ENCODE results near the gene CABLES1. TPM values are rescaled to one million over a fixed set of nuclear protein-coding genes. Genes with fewer than 3 reads are reported as not detected.

The CABLES1 gene
- total and polyA plus RNA-seq, 3 donors from 2014 or later = 6.2 to 15.8 (median 12.0) TPM

DNA sequence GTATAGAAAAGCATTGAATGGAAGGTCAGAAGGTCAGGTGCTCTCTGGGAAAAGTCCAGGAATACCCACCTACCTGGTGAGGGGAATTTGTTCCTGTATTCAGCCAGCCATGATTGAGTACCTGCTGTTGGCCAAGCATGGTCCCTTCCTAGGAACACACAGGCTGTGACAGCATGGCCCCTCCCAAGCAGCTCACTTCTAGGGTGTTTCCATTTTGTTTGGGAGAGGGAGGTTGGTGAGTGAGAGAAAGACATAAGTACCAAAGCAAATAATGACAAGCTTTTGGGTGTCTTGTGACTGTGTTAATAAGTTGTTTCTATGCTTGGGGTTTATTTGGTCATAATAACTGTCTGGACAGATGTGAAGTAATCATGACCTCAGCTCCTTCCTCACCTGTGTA lies 46.3 kb downstream of the CABLES1 start:
- no peak overlapping the region for H3K4me3 ChIP-seq
- DNase-seq = no peak
- intact Hi-C loops (cut with DNase I; ENCODE audit: low total_unique reads) = no loop called here
- H3K4me1 ChIP-seq = no peaks in the 10 kb centered on the region
- no peak for TF ChIP-seq POLR2A (IDR thresholded peaks at IDR 0.05)
- TF ChIP-seq, protein P1, sequence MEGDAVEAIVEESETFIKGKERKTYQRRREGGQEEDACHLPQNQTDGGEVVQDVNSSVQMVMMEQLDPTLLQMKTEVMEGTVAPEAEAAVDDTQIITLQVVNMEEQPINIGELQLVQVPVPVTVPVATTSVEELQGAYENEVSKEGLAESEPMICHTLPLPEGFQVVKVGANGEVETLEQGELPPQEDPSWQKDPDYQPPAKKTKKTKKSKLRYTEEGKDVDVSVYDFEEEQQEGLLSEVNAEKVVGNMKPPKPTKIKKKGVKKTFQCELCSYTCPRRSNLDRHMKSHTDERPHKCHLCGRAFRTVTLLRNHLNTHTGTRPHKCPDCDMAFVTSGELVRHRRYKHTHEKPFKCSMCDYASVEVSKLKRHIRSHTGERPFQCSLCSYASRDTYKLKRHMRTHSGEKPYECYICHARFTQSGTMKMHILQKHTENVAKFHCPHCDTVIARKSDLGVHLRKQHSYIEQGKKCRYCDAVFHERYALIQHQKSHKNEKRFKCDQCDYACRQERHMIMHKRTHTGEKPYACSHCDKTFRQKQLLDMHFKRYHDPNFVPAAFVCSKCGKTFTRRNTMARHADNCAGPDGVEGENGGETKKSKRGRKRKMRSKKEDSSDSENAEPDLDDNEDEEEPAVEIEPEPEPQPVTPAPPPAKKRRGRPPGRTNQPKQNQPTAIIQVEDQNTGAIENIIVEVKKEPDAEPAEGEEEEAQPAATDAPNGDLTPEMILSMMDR (IDR thresholded peaks at IDR 0.05) = no peak
- no peaks in the 10 kb centered on the region for H3K9me3 ChIP-seq
- no peaks in the 10 kb centered on the region for H3K27me3 ChIP-seq
- H3K36me3 ChIP-seq (ENCODE audit: low read depth, missing control alignments) = no peaks in the 10 kb centered on the region
- H3K27ac ChIP-seq = no peak overlapping the region

DNA sequence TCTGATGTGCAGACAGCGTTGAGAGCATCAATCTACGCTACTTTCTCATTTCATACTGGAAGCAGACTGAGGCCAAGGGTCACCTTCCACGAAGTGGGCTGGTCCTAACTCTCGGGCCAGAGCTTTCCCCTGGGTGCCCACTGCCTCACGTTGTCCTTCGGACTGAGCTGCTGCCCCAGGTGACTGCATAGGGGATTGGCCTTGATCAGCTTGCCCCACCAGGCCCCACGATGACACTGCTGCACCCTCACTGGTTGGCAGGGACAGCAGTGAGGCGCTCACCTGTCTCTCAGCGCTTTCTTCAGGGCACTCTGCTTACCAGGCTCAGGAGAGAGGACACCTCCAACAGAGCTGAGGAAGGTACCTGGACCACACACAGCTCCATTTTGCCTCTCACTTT lies 47.3 kb downstream of the CABLES1 start:
- no peak overlapping the region for H3K27ac ChIP-seq

DNA sequence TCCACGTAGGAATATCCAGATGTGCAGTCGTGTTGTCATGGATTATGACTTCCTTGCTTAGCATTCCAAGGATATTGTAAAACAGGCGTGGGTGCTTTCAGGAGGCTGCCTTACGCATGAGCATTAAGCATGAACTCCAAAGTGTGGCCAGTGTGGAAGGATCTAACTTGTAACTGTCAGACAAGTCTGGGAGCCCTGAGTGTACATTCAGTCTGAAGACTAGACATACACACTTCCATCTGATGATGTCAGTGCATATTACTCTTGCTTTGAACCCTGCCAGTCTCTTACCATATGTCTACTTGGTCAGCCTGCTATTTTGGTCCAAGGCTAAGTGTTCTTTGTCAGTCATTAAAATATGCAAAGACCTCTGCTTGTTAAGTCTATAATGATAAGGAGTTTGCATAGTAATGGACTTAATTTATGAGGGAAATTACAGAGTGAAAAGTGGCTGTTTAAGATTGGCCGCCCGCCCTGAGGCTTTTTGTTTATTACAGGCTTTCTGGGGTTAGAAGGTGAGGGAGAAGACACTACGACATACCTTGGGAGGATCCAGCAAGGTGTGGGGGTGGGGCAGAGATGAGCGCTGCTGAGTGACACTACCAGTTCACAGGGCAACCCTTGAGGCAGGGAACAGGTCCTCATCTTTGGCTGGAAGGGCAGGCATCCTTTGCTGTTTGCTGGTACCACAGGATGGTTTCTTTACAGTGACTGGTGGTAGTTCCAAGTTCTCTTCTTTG lies 48.3 kb downstream of the CABLES1 start:
- WGBS, 2 donors = 84 to 88% methylated on average over 8 of the region's 8 CpGs
- Histone ChIP-seq H3K27ac (no peak overlapping the region), H3K4me1 (no peaks in the 10 kb centered on the region), H3K4me3 (no peak overlapping the region), H3K9me3 (no peaks in the 10 kb centered on the region), H3K27me3 (no peaks in the 10 kb centered on the region), H3K36me3 (ENCODE audit: low read depth, missing control alignments) (no peaks in the 10 kb centered on the region)
- TF ChIP-seq POLR2A (IDR thresholded peaks at IDR 0.05) = no peak
- TF ChIP-seq, protein P1 (IDR thresholded peaks at IDR 0.05) = no peak
- intact Hi-C loops (cut with DNase I; ENCODE audit: low total_unique reads) = no loop called here
- no peak for DNase-seq

More for the DNA sequence above, 47.3 kb downstream of the CABLES1 start:
- intact Hi-C loops (cut with DNase I; ENCODE audit: low total_unique reads) = no loop called here
- 92 to 100% methylated on average over 3 to 9 of the region's 9 CpGs for WGBS, 2 donors
- Histone ChIP-seq H3K9me3 (no peaks in the 10 kb centered on the region), H3K27me3 (no peaks in the 10 kb centered on the region), H3K4me1 (no peaks in the 10 kb centered on the region), H3K36me3 (ENCODE audit: low read depth, missing control alignments) (no peaks in the 10 kb centered on the region), H3K4me3 (no peak overlapping the region)
- no peak for TF ChIP-seq POLR2A (IDR thresholded peaks at IDR 0.05)
- TF ChIP-seq, protein P1 (IDR thresholded peaks at IDR 0.05) = no peak
- no peak for DNase-seq

DNA sequence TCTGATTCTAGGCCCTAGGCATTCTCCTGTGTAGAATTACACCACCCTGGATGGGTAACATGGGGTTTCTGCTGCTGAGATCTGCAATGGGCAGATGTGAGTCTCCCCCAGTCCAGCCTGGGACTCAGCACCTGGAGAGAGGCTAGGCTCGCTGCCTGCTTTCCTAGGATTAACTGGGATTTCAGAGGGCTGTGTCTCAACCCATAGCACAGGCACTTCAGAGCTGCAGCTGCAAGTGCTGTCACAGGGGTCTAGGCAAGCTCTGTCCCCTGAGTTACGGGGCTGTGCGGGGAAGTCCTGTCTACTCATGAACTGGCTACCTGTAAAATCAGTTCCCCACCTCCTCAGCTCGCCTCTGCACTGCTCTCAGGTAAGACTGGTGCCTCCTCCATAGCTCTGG lies 51.5 kb downstream of the CABLES1 start:
- intact Hi-C loops (cut with DNase I; ENCODE audit: low total_unique reads) = no loop called here
- WGBS, 2 donors = 93 to 100% methylated on average over 4 of the region's 4 CpGs

More for the DNA sequence above, 51.5 kb downstream of the CABLES1 start:
- H3K36me3 ChIP-seq (ENCODE audit: low read depth, missing control alignments) = no peaks in the 10 kb centered on the region
- no peak overlapping the region for H3K27ac ChIP-seq
- no peaks in the 10 kb centered on the region for H3K9me3 ChIP-seq
- no peaks in the 10 kb centered on the region for H3K27me3 ChIP-seq
- DNase-seq = no peak
- no peak for TF ChIP-seq POLR2A (IDR thresholded peaks at IDR 0.05)
- TF ChIP-seq, protein P1 (IDR thresholded peaks at IDR 0.05) = no peak
- H3K4me1 ChIP-seq = no peaks in the 10 kb centered on the region
- H3K4me3 ChIP-seq = no peak overlapping the region

Data from testis (tissue), 3 donors.